Hematopoietic multipotent progenitor cell treated with erythropoietin and hydrocortisone succinate and interleukin-3 and kit ligand, for 4 days (in vitro differentiated cells): ENCODE data around the gene HTR3A.

Experiments
- DNase-seq: peaks from one replicate; pipeline ENCODE4 v3.0.0-alpha.2; 2015

The HTR3A gene

GRCh38 chr11:114025329-114025907 lies 50.5 kb downstream of the HTR3A start:
- no peak for DNase-seq

DNA sequence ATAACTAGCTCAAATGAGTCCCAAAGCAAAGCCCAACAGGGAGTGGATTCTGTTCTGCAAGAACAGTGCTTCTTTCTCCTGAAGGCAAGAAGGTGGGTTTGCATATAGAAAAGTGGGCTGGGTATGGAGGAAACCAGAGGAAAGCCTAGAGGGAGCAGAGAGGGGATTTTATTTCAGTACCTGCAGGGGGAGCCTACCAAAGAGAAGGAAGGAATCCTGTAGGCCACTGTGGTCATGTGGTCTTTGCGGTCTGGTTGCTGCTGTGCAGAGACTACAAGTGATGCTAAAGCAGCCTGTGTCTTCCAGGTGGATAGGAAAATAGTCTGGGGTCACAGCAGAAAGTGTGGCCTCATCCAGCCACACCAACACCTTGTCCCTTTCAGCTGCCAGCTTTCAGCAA lies 51.4 kb downstream of the HTR3A start:
- DNase-seq = peak; percentile 84

DNA sequence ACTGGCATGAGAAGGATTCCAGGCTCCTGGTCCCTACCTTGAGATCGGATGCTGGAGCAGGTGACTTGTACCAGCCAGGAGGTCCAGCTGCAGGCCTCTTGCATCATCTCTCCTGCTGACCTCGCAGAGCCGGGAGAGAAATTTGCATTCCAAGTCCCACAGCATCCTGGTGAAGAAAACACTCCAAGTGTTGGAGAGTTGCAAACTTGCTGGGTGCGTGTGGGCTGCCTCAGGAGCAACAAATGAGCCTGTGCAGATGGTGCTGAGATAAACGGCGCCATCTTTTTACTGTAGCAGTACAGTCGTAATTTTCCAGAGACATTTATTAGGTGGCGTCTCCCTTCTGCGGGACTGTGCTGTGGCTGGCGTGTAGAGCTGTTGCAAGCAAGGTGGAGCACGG lies 52.5 kb downstream of the HTR3A start:
- DNase-seq = no peak

DNA sequence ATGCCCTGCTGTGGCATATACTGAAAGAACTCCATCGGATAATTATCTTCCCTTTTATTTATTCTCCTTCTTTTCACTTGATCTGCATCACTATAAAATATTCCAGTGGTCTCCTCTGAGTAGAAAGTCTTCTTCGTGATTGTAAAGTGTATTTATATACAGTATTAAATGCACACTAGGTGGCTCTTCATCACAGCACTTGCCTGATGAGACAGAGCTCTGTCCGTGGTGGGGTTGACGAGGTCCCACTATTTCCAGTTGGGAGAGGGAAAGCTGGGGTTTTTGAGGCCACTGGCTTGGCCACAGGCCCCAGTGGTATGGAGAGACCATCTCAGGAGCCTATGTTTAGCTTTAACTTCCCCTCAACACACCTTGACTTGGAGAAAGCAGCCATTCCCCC lies 53.0 kb downstream of the HTR3A start:
- peak; percentile 19 for DNase-seq

DNA sequence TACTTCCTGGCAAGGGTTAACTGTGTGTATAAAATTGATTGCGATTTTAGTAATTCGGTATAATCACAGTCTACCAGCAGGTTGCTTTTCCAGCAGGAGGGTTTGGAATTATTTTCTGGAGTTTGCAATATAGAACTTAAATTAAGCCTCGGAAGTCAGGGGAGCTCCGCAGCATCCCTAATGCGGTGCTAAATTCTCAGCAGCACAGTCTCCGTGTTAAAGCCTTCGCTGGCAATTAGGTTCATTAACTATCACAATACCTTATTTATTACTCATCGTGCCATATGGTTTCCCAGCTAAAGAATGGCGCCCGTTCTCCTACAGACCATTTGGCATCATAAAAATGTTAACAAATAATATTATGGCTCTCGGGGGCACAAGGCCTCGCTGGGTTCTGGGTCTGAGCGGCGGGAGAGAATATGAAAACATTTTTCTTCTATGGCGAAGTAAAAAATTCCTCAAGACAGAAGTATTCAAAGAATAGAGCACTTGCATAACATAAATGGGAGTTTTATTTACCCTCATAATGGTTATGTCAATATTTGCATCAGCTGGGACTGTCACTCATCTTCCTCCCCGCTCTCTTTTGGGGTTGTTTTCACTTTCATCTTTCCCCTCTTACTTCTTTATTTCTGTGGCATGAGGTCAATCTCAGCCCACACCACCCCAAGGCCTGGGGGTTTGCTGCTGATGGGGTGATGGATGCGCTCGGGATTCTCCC lies 56.5 kb downstream of the HTR3A start:
- DNase-seq = no peak

DNA sequence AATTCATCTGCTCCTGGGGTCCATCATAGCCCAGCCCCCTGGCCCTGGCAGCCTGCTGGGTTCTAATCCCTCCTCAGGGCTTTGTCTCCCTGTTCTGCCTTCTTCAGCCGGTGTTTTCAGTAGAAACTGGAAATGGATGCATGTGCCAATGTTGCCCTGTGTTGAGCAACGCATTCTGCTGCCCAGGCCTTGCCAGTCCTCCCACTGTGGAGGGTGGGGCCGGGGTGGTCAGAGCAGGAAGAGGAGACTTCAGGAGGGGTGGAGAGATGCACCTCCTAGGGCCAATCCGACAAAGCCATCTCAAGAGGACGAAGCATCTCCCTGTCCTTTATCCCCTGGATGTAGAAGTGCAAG lies 57.0 kb downstream of the HTR3A start:
- no peak for DNase-seq

DNA sequence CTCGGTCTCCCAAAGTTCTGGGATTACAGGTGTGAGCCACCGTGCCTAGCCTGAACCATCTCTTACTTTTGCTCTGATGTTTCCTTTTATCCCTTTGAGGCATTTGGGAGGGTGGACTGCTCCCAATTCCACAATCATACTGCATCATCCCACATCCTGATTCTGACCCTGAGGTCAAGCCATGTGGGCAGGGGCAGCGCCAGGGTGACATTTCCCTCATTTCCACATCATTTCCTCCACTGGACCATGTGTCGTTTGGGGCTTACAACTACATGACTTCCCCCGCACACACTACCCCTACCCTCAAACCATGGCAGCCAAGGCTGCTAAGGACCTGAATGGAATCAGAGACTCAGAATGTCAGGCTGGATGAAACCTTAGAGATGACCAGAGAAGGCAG lies 58.2 kb downstream of the HTR3A start:
- DNase-seq = no peak

- DNase-seq = no peak
These were observed 58.7 kb downstream of the HTR3A start for GRCh38 chr11:114033572-114033971.

DNA sequence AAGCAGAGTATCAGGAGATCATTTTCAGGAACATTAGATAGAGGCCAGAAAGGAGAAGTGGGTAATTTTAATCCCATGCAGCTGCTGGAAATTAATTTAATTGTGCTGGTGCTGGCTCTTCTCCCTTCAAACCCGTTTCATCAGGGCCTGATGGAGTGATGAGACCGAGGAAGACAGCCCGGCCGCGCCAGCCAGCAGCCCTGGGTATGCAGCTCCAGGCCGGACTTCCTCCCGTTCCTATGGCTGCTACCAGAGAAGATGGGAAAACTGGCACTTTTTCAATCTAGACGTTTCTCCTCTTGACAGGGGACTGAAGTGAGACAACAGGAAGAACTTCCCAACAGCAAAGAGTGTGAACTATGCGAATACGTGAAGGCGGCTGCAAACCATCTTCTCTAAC lies 60.0 kb downstream of the HTR3A start:
- DNase-seq = no peak

- peak; percentile 92 for DNase-seq
These were observed 61.4 kb downstream of the HTR3A start for GRCh38 chr11:114036147-114036811.

- no peak for DNase-seq
These were observed 62.0 kb downstream of the HTR3A start for GRCh38 chr11:114036958-114037357.

- no peak for DNase-seq
These were observed 64.6 kb downstream of the HTR3A start for GRCh38 chr11:114039551-114039950.
